K562 (cell line): Measurements from ENCODE around the gene RUVBL2. TPM values are rescaled to one million over a fixed set of nuclear protein-coding genes. Genes with fewer than 3 reads are reported as not detected.

Experiments used
- CTBP1 ChIP-seq: fragments of 450-650 bp; IDR thresholded peaks from 2 replicates; pipeline ENCODE4 v1.6.1; 2016; ENCODE audit warnings: borderline replicate concordance
- HMG20A ChIP-seq: fragments of 450-650 bp; formaldehyde crosslinking; conservative IDR thresholded peaks from 2 replicates; pipeline ENCODE4 v1.4.0; 2020; ENCODE audit warnings: mild to moderate bottlenecking, mixed read lengths
- IFI16 ChIP-seq: fragments of 250-450 bp; sonication (Bioruptor Pico); IDR thresholded peaks from 2 replicates; pipeline ENCODE4 v2.1.2; 2022; ENCODE audit warnings: mild to moderate bottlenecking, inconsistent platforms
- PHB ChIP-seq: fragments of 250-450 bp; sonication (Bioruptor Pico); IDR thresholded peaks from 2 replicates; pipeline ENCODE4 v1.5.0; 2021
- PML ChIP-seq: IDR thresholded peaks from 2 replicates; pipeline ENCODE4 v1.6.1; 2012; ENCODE audit warnings: low read length, inconsistent platforms
- PTBP1 ChIP-seq: fragments of 200-400 bp; formaldehyde crosslinking; IDR thresholded peaks from 2 replicates; pipeline ENCODE4 v1.6.1; 2017; ENCODE audit warnings: low read depth, low read length
- SMAD2 ChIP-seq: fragments of 150-350 bp; IDR thresholded peaks from 2 replicates; pipeline ENCODE4 v1.6.1; 2014; ENCODE audit warnings: low read depth, mild to moderate bottlenecking, low read length
- THAP12 ChIP-seq: fragments of 250-450 bp; sonication (Bioruptor Pico); IDR thresholded peaks from 2 replicates; pipeline ENCODE4 v1.9.0; 2021; ENCODE audit warnings: mild to moderate bottlenecking, inconsistent platforms
- TSC22D4 ChIP-seq: fragments of 450-650 bp; IDR thresholded peaks from 2 replicates; pipeline ENCODE4 v1.6.1; 2016; ENCODE audit warnings: missing genetic modification characterization, missing biosample characterization, control low read depth
- XRCC4 ChIP-seq: IDR thresholded peaks from one replicate; pipeline ENCODE4 v1.6.1; 2011; ENCODE audit not compliant: insufficient read depth, insufficient read length; ENCODE audit errors: extremely low read depth
- ZBTB11 ChIP-seq, 3 experiments: fragments of 200-800 bp in 1 of 3; fragments of 250-450 bp in 1 of 3; fragments of 450-650 bp in 1 of 3; sonication (Bioruptor Pico) in 1 of 3; sonication (Bioruptor generic) in 1 of 3; formaldehyde crosslinking in 1 of 3; IDR thresholded peaks; 2 replicates each; pipeline versions ENCODE4 v1.6.1 to v1.8.0; 2016 to 2022; ENCODE audit warnings: mild to moderate bottlenecking in 2 of 3, missing genetic modification characterization in 2 of 3, missing compliant biosample characterization in 1 of 3, moderate library complexity in 1 of 3
- ZBTB33 ChIP-seq: sonication (generic); formaldehyde crosslinking; IDR thresholded peaks from 2 replicates; pipeline ENCODE4 v1.8.1; 2023; ENCODE audit warnings: mild to moderate bottlenecking, missing genetic modification reagents
- ZNF24 ChIP-seq: fragments of 450-650 bp; IDR thresholded peaks from 2 replicates; pipeline ENCODE4 v1.6.1; 2016
- ZNF280B ChIP-seq: fragments of 250-450 bp; sonication (Bioruptor Pico); IDR thresholded peaks from 2 replicates; pipeline ENCODE4 v1.5.1; 2021; ENCODE audit warnings: mild to moderate bottlenecking
- ZNF3 ChIP-seq: fragments of 250-450 bp; sonication (Bioruptor Pico); IDR thresholded peaks from 2 replicates; pipeline ENCODE4 v1.5.0; 2021; ENCODE audit warnings: mild to moderate bottlenecking, moderate library complexity
- ZNF76 ChIP-seq: fragments of 250-450 bp; sonication (Bioruptor Pico); IDR thresholded peaks from 2 replicates; pipeline ENCODE4 v1.4.0; 2020; ENCODE audit warnings: mild to moderate bottlenecking, moderate library complexity, borderline replicate concordance
- polyA plus RNA-seq, 8 experiments: library from polyadenylated mRNA; depleted of rRNA in 4 of 8; stranded (reverse) in 5 of 8; unstranded in 3 of 8; fragments of >200 nt; fragmentation: Nextera tagmentation in 2 of 8; fragmentation: Illumina TruSeq in 1 of 8; extraction: Ambion mirVana in 2 of 8; extraction: Trizol in 1 of 8; gene quantifications; 2 replicates each; pipeline versions ENCODE4 v1.2.1 to v1.2.3, GENCODE V29; 2011 to 2014; ENCODE audit warnings: inconsistent platforms in 1 of 8, missing spikeins in 1 of 8
- total RNA-seq, 7 experiments: library from RNA; depleted of rRNA in 6 of 7; stranded (reverse); fragments of >200 nt in 6 of 7; fragmentation: Illumina TruSeq in 2 of 7; extraction: Trizol in 2 of 7; gene quantifications; 2 replicates each; pipeline versions ENCODE4 v1.2.1 to v1.2.3, GENCODE V29; 2011 to 2021; ENCODE audit warnings: low replicate concordance in 1 of 7

The RUVBL2 gene
- total and polyA plus RNA-seq, 9 of the 15 experiments (the other 6 are each of a cell fraction or from before 2014, with no cell fraction given), result 71.4 to 453 (median 237) TPM

GRCh38 chr19:48954595-48955307, 38.9 kb upstream of the RUVBL2 start, which contains the start of gene BAX (continued):
- TF ChIP-seq THAP12, result 0 out of 2 replicates have a peak, but pooled peaks have one; percentile 1
- peak in 1 of 3 experiments; percentile 26; a peak in 1 of 6 replicates for TF ChIP-seq ZBTB11 (CRISPR knock-in tag; IDR thresholded peaks at IDR 0.05)
- peak; percentile 94 for TF ChIP-seq CTBP1
- TF ChIP-seq ZNF24, result no peak
- no peak for TF ChIP-seq PML
- TF ChIP-seq PHB (CRISPR knock-in tag), result no peak
- TF ChIP-seq HMG20A (CRISPR knock-in tag), result no peak
- TF ChIP-seq XRCC4, result no peak
- no peak for TF ChIP-seq ZNF3 (CRISPR knock-in tag)
- TF ChIP-seq SMAD2, result no peak
- TF ChIP-seq ZBTB33 (CRISPR knock-in tag), result peak; percentile 83
- peak; percentile 28; the same call in 1 of the 2 replicates for TF ChIP-seq ZNF76 (CRISPR knock-in tag)
- TF ChIP-seq TSC22D4 (tag), result no peak
- TF ChIP-seq IFI16 (CRISPR knock-in tag), result no peak
- TF ChIP-seq ZNF280B, result no peak
- TF ChIP-seq PTBP1, result no peak
